Stimulated activated CD4-positive, alpha-beta T cell treated with anti-CD3 and anti-CD28 coated beads, TNF-alpha, amount 100 ng/mL, for 48 hours (primary cell): ENCODE data around the gene ACTR5.
"Not testable (repeated sequence)": the region's sequence is repeated elsewhere in the genome, so short reads cannot be mapped to it uniquely, and the experiment has no call there.

Source experiments
- DNase-seq, 3 donors: peaks; one replicate each; pipeline ENCODE4 v3.0.0-alpha.2; 2020; ENCODE audit warnings: low read depth in 3 of 3

Gene ACTR5

DNA sequence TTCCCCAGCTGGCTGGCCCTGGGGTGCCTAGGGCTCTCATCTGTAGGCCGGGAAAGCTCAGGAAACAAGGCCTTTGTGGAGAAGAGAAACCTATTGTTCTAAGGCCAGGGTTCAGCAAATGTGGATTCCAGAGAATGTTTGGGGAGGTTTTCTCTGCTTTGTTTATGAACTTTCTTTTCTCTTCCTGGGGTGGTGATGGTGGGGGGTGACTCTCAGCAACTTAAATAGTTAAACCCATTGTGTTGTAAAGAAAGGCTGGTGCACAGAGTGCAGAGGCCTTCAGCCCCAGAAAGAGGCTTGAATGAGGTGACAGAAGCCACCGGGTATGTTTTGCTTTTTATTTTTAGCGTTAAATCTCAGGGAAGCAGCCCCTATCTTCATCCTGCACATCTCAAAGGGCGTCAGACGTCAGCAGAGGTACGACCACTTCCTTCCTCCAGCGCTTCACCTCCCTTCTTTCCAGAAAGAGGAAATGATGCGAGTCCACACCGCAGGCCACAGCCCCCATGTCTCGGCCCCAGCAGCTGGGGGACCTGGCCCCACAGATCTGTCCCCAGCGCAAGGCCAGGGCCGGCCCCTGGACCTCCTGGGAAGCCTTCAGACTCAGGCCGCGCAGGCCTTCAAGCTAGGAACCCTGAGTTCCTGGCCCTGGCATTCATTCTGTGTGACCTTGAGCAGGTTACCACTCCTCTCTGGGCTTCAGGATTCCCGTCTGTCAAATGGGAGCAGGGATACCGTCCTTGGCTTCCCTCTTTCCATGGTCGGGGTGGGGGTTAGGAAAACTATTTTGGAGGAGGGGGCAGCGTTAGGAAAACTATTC lies 56.6 kb downstream of the ACTR5 start:
- peak in 1 of 3 donors; percentile 46 for DNase-seq

DNA sequence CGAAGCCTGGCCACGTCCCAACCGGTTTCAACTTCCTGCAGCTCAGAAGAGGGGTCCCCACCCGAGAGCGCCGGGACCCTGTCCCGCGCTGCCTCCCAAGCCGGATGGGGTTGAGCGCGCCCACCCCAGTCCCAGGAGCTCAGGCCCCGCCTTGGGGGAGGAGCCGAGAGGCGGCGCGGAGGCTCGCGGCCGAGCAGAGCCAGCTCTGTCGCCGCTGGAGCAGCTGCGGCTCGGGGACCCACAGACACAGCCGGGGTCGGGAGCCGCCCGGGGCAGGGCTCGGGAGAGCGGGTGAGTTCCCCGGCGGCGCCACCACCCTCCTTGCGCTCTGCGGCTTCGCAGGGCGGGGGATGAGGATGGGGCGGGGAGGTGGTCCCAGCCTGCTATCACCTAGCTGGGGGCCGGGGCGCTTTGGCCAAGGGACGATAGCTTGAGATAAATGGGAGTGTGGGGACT lies 57.3 kb downstream of the ACTR5 start, which contains the start of gene PPP1R16B:
Gene PPP1R16B, plus strand, starts transcription at position 196 of the 456 bp plus-strand sequence. CDS start 30,229 bp downstream, outside the sequence.
- DNase-seq: peak; percentile 47 to 77 (median 48)

DNA sequence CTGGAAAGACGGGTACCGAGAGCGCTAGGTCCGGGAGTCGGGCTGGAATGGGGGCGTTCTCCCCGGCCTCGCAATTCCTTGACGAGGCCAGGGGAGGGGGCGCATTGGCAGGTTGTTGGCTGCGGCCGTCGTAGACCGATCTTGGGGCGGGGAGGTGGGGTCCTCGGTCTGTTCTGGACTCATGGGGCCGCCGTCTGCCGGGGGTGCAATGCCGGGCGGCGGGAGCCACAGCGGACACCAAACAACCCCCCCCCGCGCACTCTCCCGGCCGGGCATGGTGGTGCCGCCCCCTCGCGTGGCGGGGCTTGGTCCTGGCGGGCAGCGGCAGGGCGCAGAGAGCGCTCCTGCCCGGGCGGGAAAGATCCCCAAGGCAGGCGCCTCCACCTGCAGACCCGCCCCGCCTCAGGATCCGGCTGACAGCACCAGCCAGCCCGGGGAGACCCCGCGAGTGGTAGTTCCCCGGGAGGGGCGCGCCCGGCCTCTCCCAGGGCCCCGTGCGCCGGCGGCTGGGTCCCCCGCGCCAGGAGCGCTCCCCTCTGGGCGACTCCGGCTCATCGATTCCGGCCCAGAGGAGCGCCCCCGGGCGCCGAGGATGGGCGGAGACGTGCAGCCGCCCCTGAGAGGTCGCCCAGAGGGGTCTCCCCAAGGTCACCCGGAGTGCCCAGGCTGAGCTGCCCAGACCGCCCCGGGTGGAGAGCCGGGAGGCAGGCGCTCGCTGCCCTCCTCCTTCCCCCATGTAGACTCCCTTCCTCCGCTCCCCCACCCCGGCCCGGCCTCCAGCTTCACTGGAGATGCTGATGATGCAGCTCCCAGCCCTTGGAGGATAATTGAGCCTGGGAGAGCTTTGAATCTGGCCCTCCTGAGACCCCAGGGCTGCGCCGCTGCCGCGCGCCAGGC lies 57.9 kb downstream of the ACTR5 start:
- DNase-seq: peak in 1 of 3 donors; percentile 31

DNA sequence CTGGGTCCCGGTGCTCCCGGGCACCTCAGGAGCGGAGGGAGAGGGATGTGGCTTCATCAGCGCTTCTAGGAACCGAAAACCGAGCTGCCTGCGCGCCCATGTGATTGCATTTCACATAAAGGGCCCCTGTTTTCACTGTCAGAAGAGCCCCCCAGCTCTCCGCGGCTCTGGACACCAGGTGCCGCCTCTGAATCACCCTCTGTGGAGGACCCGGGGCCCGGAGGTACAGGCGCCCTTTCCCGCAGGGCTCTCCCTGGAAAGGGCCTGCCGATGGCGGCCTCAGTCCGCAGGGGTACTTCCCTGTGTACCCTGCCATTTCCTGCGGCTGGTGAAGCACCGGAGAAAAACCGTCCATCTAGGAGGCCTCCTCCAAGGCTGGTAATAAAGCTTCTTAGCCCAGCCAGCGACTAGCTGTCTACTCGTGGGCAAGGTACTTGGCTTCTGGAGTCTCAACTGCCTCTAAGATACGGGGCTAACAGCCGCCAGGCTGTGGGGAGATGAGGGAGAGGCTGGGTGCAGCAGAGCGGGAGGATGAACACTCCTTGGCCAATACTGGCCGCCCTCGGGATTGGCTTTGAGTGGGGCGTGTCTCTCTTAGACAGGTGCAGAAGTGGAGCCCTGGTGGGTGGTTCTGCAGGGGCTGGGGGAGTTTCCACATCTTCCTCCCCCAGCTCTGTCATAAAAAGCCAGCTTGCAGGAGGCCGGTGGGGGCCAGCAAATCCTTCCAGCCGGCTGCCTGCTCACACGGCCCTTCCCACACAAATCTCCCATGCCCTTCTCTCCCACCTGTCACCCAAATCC lies 58.8 kb downstream of the ACTR5 start:
- no peak for DNase-seq

DNA sequence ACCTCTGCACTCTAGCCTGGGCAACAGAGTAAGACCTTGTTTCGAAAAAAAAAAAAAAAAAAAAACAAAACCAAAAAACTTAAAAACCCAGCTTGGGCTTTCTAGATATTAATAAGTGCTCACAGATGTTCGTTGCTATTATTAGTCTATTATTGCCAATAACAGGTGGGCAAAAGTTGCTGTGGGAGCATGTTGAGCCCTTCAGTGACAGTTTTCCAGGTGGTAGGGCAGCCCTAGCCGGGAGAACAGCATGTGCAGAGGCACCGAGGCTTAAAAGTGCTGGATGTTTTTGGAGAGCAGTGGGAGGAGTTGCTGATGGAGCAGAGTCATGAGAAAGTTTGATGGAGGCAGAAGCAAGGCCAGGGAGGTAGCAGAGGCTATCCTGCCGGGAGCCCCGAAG lies 61.7 kb downstream of the ACTR5 start:
- DNase-seq: no peak

DNA sequence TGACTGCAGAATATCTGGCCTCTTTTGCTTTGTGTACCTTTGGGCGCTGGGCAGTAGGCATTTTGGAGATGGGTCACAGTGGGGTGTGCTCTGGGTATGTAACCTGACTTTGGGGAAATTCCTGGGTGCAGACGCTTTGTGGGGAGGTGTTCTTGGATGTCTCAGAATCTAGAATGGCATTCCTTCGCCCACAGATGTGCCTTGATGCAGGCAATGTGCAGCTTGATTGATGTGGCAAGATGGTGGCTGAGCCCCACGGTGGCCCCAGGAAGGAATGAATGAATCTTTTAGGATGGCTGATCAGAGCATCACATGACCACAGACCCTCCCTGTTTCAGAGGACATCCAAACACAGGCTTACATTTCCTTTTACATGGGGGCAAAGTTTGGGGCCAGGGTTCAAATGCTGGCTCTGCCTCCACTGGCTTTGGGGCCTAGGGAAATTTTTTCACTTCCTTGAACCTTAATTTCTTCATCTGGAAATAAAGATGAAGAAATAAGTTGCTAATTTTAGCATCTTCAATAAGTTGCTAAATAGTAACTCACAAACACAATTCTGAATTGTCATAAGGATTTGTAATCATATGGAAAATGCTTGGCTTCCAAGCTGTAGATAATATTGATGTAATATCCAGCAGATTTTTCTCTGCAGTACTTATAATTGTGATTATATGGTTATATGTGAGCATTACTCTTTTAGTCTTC lies 62.8 kb downstream of the ACTR5 start:
- DNase-seq: no peak

DNA sequence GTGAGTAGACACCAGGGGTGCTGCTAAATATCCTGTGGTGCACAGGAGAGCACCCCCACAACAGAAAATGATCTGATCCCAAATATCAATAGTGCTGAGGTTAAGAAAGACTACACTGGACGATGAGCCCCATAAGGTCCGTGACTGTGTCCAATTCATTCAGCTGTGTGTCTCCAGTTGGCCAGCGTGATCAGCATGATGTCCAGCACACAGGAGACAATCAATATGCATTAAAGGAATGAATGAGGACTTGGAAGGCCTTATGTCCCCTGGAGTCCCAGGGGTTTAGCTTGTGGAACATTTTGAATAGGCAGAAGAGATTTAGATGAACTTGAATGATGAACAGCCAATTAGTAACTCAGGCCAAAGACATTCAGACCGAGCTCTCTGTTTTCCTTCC lies 63.5 kb downstream of the ACTR5 start:
- DNase-seq: no peak

DNA sequence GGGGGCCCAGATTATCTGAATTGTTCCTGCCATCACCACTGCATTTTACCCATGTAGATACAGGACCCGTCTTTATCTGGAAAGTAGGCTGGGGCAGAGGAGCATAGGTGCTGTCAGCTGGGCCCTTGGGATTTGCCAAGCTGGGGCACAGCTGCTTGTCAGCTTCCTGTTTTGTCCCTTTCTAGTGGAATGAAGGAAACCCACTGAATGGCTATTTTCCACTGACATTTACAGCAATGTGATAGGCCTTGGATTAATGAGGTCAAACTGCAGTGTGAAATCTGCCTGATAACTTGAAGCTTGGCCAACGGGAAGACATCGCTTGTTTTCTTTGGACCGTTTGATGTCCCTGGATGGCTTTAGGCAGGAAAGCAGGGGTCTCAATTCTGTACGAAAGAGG lies 63.9 kb downstream of the ACTR5 start:
- no peak for DNase-seq

DNA sequence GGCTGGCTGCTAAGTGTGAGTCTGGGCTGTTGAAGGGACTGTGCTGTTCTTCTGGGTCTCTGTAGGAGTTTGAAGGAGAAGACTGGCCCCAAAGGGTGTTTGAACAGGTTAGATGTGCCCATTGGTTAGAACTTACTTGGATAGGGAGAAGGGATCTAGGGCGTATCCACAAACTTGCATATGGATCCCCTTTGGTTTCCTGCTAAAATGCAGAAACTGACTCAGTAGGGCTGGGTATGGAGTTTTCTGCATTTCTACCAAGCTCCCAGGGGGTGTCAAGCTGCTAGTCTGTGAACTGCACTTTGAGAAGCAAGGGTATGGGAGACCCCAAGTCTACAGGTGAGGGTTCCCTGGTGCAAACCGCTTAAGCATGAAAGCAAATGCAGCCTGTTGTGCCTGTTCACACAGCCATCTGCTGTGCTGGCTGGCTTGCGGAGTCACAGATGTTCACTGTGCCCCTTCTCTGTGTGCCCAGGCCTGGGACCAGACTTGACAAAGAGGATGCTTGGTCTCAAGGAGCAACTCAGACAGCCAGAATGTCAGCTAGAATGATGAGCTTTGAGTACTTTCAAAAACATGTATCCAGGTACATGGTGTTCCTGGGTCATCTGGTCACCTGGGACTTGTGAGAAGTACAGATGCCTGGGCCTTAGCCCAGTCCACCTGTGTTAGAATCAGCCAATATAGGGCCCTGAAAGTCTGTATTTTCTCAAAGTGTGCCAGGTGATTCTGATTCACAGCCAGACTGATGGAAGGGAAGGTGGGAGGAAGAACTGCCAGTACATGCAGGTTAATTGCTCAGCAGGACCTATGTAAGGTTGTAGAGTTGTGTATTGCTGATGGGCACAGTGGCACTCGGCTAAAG lies 64.7 kb downstream of the ACTR5 start:
- no peak for DNase-seq

DNA sequence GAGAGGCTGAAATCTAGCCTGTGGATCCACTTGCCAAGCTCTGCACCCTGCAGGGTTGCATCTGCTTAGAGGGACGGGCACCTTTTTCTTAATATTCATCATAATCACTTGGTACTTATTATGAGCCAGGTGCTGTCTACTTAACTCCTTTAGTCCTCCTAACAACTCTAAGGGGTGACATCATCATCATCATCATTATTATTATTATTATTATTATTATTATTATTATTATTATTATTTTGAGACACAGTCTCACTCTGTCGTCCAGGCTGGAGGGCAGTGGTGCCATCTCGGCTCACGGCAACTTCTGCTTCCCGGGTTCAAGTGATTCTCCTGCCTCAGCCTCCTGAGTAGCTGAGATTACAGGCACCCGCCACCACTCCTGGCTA lies 65.3 kb downstream of the ACTR5 start:
- DNase-seq: not testable (repeated sequence)

DNA sequence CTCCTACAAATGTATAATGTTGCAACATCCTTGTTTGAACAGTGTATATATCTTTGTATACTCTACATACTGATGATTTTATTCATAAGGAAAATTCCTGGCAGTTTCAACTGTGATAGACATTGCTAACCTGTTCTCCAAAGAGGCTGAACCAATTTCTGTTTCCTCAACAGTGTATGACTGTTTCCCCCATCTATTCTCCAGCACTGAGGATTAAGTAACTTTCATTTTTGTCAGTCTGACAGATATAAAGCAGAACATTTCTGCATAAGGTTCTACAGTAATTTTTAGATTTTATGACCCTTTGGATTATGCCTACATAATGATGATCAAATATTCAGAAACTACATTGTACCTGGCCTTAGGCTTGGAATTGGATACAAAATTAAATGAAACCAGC lies 67.2 kb downstream of the ACTR5 start:
- DNase-seq: no peak

DNA sequence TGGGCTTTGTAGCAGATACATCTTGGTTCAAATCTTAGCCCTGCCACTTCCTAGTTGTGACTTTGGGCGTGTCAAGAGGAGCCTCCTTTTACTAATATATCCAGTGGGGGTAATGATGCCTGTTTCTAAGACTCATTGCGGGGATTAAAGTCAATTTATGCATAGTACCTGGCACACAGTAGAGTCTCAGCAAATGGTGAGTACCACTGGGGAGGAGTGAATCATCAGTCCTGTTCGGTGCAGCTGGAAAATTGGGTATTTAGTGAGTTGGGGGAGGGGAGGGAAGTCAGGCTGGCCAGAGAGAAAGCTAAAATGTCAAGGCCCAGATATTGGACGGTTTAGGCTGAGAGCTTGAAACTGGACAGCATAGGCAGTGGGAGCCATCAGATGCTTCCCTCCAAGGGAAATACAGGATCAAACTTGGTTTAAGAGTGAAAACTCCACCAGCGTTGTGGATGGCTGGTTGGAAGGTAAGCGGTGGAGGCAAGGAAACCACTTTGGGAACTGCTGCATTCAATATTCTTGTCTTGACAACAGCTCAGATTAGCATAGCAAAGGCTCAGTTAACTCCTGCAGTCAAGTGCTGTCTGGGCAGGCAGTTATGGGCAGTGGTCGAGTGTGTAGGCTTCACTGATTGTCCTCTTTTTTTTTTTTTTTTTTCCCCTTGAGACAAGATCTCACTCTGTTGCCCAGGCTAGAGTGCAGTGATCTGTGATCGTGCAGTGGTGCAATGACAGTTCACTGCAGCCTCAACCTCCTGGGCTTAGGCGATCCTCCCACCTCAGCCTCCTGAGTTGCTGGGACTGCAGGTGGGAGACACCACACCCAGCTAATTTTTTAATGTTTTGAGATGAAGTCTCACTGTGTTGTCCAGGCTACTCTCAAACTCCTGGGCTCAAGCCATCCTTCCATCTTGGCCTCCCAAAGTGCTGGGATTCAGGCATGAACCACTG lies 70.1 kb downstream of the ACTR5 start:
- no peak for DNase-seq
